BE2C (cell line): ENCODE results near the gene ALOX15B.
"Not testable (repeated sequence)": the region's sequence is repeated elsewhere in the genome, so short reads cannot be mapped to it uniquely, and the experiment has no call there.

ENCODE experiments used
- DNase-seq: peaks from one replicate; pipeline ENCODE4 v3.0.0-alpha.2; 2020
- H3K27me3 ChIP-seq: fragments of 250-450 bp; sonication (Bioruptor Pico); 2 replicates; pipeline ENCODE4 v1.5.1; 2020; ENCODE audit warnings: mild to moderate bottlenecking
- H3K36me3 ChIP-seq: fragments of 250-450 bp; sonication (Bioruptor Pico); 2 replicates; pipeline ENCODE4 v1.5.1; 2020; ENCODE audit warnings: mild to moderate bottlenecking
- H3K4me1 ChIP-seq: fragments of 250-450 bp; sonication (Bioruptor Pico); 2 replicates; pipeline ENCODE4 v1.5.1; 2020
- H3K4me3 ChIP-seq: 2 replicates; pipeline ENCODE4 v1.5.1; 2011; ENCODE audit warnings: low read depth, low read length
- H3K9me3 ChIP-seq: fragments of 250-450 bp; sonication (Bioruptor Pico); 2 replicates; pipeline ENCODE4 v1.5.1; 2020
- CTCF ChIP-seq: IDR thresholded peaks from 2 replicates; pipeline ENCODE4 v1.5.1; 2012; ENCODE audit warnings: mild to moderate bottlenecking, low read depth, low read length

The ALOX15B gene

GRCh38 chr17:8056232-8056975 is 17.5 kb downstream of the ALOX15B start:
- no peaks in the 10 kb centered on the region for H3K9me3 ChIP-seq
- H3K4me3 ChIP-seq, result no peak overlapping the region
- peaks cover 16% of the 10 kb centered on the region for H3K27me3 ChIP-seq
- no peaks in the 10 kb centered on the region for H3K36me3 ChIP-seq
- no peaks in the 10 kb centered on the region for H3K4me1 ChIP-seq
- TF ChIP-seq CTCF, result no peak
- DNase-seq, result no peak

DNA sequence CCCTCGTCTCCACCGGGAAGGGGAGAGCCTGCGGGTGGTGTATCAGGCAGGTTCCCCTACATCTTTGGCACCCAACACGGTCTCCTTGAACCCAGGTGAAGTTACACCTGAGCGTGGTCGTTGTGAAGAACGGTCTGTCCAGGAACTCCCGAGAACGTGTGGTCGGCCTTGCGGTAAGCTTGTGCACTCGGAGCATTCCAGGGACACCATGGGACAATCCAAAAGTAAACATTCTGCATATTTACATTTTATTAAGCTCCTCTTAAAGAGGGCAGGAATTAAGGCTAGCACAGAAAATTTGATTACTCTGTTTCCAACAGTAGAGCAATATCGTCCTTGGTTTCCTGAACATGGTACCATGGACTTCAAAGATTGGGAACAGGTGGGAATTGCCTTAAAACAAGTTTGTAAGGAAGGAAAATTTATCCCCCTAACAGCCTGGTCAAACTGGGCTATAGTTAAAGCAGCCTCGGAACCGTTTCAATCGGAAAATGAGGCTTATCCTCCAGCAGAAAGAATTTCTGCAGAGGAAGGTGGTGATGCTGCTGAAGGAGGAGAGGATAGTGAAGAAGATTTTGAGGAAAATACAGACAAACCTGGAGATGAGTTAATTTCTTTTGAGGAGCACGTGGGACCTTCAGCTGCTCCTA is 18.2 kb downstream of the ALOX15B start:
- no peaks in the 10 kb centered on the region for H3K4me1 ChIP-seq
- no peak for DNase-seq
- no peaks in the 10 kb centered on the region for H3K36me3 ChIP-seq
- TF ChIP-seq CTCF, result no peak
- no peaks in the 10 kb centered on the region for H3K9me3 ChIP-seq
- peaks cover 21% of the 10 kb centered on the region for H3K27me3 ChIP-seq
- H3K4me3 ChIP-seq, result no peak overlapping the region

GRCh38 chr17:8057691-8058114 is 18.8 kb downstream of the ALOX15B start:
- peak; percentile 40 for DNase-seq
- Histone ChIP-seq H3K27me3 (peaks cover 27% of the 10 kb centered on the region), H3K36me3 (no peaks in the 10 kb centered on the region), H3K4me3 (no peak overlapping the region), H3K9me3 (no peaks in the 10 kb centered on the region), H3K4me1 (no peaks in the 10 kb centered on the region)
- TF ChIP-seq CTCF, result peak; percentile 68

- Histone ChIP-seq H3K9me3 (no peaks in the 10 kb centered on the region), H3K36me3 (no peaks in the 10 kb centered on the region), H3K27me3 (peaks cover 37% of the 10 kb centered on the region), H3K4me3 (no peak overlapping the region), H3K4me1 (no peaks in the 10 kb centered on the region)
- DNase-seq, result no peak
- no peak for TF ChIP-seq CTCF
Measured at GRCh38 chr17:8059131-8059530, 20.3 kb downstream of the ALOX15B start.

DNA sequence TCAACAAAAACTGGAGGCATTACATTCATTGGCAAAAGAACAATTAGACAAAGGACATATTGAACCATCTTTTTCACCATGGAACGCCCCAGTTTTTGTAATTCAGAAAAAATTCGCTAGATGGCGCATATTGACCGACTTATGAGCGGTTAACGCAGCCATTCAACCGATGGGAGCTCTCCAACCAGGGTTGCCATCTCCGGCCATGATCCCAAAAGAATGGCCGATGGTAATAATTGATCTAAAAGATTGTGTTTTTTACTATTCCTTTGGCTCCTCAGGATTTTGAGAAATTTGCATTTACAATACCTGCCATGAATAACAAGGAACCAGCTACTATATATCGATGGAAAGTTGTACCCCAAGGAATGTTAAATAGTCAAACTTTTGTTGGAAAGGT is 21.4 kb downstream of the ALOX15B start:
- no peak overlapping the region for H3K4me3 ChIP-seq
- H3K9me3 ChIP-seq, result no peaks in the 10 kb centered on the region
- peaks cover 37% of the 10 kb centered on the region for H3K27me3 ChIP-seq
- H3K4me1 ChIP-seq, result no peaks in the 10 kb centered on the region
- peak; percentile 58 for TF ChIP-seq CTCF
- no peaks in the 10 kb centered on the region for H3K36me3 ChIP-seq
- peak; percentile 36 for DNase-seq

- not testable (repeated sequence) for DNase-seq, H3K36me3 ChIP-seq, H3K4me1 ChIP-seq, H3K9me3 ChIP-seq, H3K4me3 ChIP-seq
- peaks cover 37% of the 10 kb centered on the region for H3K27me3 ChIP-seq
Measured at GRCh38 chr17:8061851-8062250, 23.0 kb downstream of the ALOX15B start.
